ENCODE data around the gene SAMSN1. TPM values are rescaled to one million over a fixed set of nuclear protein-coding genes. Genes with fewer than 3 reads are reported as not detected.

SAMSN1 gene
- total and polyA plus RNA-seq, 2 of the 8 experiments (the other 6 are each of a cell fraction or from before 2014, with no cell fraction given), result 0.50 to 3.0 TPM

DNA sequence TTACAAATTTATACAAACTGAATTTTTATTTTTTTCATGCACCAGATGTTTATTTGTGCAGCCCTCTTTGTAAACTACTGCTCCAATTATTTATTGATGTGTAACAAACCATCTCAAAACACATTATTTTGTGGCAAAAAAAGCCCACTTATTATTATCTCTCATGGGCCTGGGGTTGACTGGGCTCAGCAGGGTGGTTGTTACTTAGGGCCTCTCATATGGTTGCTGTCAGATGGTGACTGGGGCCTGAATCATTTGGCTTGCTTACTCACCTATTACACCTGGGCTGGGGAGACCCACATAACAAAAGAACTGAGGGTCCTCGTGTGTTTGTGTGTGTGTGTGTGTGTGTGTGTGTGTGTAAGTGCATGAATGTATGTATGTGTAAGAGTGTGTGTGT is 110.7 kb downstream of the SAMSN1 start (continued):
- TF ChIP-seq, protein P1, sequence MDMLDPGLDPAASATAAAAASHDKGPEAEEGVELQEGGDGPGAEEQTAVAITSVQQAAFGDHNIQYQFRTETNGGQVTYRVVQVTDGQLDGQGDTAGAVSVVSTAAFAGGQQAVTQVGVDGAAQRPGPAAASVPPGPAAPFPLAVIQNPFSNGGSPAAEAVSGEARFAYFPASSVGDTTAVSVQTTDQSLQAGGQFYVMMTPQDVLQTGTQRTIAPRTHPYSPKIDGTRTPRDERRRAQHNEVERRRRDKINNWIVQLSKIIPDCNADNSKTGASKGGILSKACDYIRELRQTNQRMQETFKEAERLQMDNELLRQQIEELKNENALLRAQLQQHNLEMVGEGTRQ (IDR thresholded peaks at IDR 0.05; ENCODE audit: low read length), result no peak
- TF ChIP-seq TAF1 (IDR thresholded peaks at IDR 0.05; ENCODE audit: low read depth, low read length), result no peak

Other genes with a start within 250 kb of the SAMSN1 start
- gene HSPA13, start 163.2 kb downstream of the SAMSN1 start, total RNA-seq (2021; fragmentation: NEBNext Ultra II Directional; extraction: Animal tissue kit (Norgen Biotek cat#: 25700)), result 29.4 and 36.9 TPM in 2 replicates
- 4.0 and 7.8 TPM in 2 replicates for gene HSPA13, start 163.2 kb downstream of the SAMSN1 start, polyA plus RNA-seq (2011; rRNA removed)

Data from H1 (cell line).